Inferior parietal cortex (tissue), 1 donor: ENCODE measurements around the gene MFN2.
A peak's percentile ranks its signal among the peaks of the same experiment; 100 is the strongest.

Source experiments
- DNase-seq: peaks from one replicate; pipeline ENCODE4 v3.0.0-alpha.2; 2016; ENCODE audit errors: extremely low spot score

The MFN2 gene

DNA sequence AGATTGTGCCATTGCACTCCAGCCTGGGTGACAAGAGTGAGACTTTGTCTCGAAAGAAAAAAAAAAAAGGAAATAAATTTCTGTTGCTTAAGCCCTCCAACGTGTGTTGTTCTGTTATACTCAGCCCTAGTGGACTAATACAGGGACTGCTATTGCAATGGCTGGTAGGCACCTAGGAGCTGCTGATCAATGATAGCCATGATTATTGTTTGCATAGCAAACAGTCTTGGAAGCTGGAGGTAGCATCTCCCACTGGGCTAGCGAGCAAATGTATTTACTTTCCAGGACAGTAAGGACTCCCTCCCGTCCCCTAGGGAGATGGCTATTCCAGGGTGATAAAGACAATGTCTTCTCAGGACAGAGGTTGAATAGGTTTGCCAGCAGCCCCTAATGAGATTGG, 69.4 kb downstream of the MFN2 start:
- no peak for DNase-seq

DNA sequence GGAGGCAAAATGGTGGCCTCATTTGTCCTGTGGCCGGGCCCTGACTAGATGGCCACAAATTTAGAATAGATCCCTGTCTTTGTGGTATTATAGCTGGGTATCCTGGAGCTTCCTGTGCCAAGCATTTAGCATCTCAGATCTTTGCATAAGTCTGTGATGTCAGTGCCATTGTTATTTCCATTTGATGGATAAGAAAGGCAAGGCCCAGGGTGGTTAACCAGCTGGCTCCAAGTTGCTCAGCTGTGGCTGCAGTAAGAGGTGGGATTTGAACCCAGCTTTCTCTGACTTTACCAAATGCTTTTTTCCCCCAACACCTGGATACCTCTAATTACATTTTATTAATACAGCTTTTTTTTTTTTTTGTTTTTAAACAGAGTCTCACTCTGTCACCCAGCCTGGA, 71.1 kb downstream of the MFN2 start:
- DNase-seq, result no peak

DNA sequence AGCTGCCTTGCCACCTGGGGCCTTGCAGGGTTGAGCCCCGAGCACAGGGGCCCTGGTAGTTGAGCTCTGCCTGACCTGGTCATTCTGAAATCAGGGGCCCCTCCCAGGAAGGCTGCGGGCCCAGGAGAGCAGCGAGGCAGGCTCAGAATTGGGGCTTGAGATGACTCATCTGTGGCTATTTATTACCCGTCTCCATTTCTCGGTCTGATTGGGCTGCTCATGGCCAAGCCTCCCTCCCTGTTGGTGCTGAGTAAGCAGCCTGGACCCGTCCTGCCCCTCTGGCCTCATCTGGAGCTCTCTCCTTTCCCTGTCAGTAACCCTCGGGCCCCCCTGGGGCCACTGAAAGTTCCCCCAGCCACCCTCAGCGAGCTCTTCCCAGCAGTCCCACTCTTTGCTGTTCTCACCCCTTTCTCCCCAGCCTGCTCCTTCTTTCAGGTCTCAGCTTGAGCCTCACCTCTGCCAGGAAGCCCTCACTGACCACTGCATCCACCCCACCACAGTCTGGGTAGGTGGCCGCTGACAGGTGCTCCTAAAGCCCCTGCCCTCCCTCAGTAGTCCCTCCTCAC, 71.8 kb downstream of the MFN2 start:
- peak; percentile 48 for DNase-seq

- no peak for DNase-seq
Observed at GRCh38 chr1:12052997-12053686, 72.9 kb downstream of the MFN2 start.

DNA sequence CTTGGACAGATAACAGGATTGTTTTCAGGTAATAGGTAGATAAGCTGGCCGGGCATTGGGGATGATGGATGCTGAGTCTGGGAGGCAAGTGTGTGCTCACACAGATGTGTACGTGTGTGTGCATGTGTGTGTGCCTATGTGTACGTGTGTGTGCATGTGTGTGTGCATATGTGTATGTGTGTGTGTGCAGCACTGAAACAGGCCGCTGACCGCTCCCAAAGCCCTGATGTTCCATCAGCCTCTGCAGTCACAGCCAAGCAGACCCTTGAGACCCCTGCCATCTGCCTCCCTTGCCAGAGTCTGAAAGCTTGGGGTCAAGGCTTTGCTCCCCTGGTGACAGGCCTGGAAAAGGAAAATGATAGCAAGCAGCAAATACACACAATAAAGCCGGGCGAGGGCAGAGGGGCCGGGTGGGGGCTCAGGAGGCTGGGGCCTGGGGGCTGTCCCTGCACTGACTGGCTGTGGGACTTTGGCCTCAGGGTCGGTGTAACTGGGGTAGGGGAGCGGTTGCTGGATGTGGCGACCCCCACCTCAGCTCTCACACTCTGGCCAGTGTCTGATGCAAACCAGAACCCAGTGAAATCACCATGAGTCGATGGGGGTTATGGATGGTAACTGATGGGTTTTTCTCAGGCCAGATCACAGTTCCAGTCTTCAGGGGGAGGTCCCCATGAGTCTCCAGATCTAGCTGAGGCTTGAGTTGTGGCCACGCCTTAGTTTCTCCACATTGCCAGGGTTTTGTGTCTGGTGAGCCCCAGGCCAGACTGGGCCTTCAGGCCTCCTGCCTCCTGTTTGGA, 73.7 kb downstream of the MFN2 start:
- DNase-seq, result no peak

DNA sequence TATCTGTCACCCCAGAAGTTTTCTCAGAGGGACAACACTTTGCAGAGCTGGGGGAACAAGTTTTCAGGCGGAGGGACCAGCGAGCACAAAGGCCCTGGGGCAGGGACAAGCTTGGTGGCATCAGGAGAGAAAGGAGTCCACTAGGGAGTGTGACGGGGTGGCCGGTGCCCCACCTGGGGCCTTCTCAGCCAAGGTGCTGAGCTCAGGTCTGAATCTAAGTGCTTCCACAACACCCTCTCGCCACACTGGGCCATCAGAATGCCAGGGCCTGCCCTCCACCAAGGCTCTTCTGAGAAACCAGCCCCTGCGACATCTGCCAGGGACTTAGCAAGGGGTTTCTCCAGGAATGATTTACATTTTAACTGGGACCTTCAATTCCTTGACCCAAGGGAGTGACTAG, 75.0 kb downstream of the MFN2 start:
- DNase-seq, result no peak

GRCh38 chr1:12056331-12056841, 76.1 kb downstream of the MFN2 start:
- no peak for DNase-seq

DNA sequence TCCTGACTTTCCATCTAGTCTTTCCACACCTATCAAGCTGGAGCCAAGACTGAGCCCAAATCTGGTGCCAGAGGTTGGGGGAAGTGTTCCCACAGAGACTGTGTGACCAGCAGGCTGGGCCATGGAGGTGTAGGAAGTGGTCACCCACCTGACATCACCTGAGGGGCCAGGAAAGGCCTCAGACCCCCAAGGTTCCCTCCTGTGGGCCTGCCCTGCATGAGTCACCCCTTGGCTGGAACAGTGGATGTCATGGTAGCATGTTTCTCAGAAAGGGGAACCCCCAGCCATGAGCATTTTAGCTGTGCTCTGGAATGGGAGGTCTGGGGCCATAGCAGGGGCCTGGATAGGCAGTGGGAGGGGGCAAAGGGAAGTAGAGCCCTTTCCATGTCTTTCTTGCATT, 77.1 kb downstream of the MFN2 start:
- DNase-seq, result no peak

GRCh38 chr1:12057940-12058687, 77.9 kb downstream of the MFN2 start:
- DNase-seq, result no peak

GRCh38 chr1:12059226-12059625, 79.0 kb downstream of the MFN2 start:
- DNase-seq, result no peak

GRCh38 chr1:12059722-12060464, 79.6 kb downstream of the MFN2 start:
- no peak for DNase-seq

- DNase-seq, result no peak
Observed at GRCh38 chr1:12060500-12060899, 80.3 kb downstream of the MFN2 start.
